ENCODE results near the gene CLEC12A. TPM values are rescaled to one million over a fixed set of nuclear protein-coding genes. Genes with fewer than 3 reads are reported as not detected.

Gene CLEC12A
- total and polyA plus RNA-seq, 9 donors: 0.46 to 1.8 (median 0.97) TPM; not detected in 4

- DNase-seq: no peak
Measured at GRCh38 chr12:9957834-9958233, 13.4 kb upstream of the CLEC12A start.

GRCh38 chr12:9960590-9960989, 10.6 kb upstream of the CLEC12A start:
- intact Hi-C loops (cut with DNase I): no loop called here
- no peak for DNase-seq
- WGBS, 3 donors: 68 to 75% (median 72%) methylated on average over 5 of the region's 5 CpGs
- Histone ChIP-seq H3K36me3 (no peaks in the 10 kb centered on the region), H3K27me3 (no peaks in the 10 kb centered on the region), H3K27ac (no peak overlapping the region), H3K9me3 (no peaks in the 10 kb centered on the region), H3K4me3 (no peak overlapping the region), H3K4me1 (ENCODE audit: insufficient read depth) (no peaks in the 10 kb centered on the region)
- no peak for TF ChIP-seq CTCF (IDR thresholded peaks at IDR 0.05)
- no peak for TF ChIP-seq EP300 (IDR thresholded peaks at IDR 0.05)
- no peak for TF ChIP-seq POLR2A (IDR thresholded peaks at IDR 0.05)

More at GRCh38 chr12:9957834-9958233, 13.4 kb upstream of the CLEC12A start:
- no peaks in the 10 kb centered on the region for H3K9me3 ChIP-seq
- intact Hi-C loops (cut with DNase I): no loop called here
- H3K36me3 ChIP-seq: no peaks in the 10 kb centered on the region
- no peaks in the 10 kb centered on the region for H3K4me1 ChIP-seq (ENCODE audit: insufficient read depth)
- no peak overlapping the region for H3K4me3 ChIP-seq
- H3K27me3 ChIP-seq: no peaks in the 10 kb centered on the region
- no peak overlapping the region for H3K27ac ChIP-seq
- TF ChIP-seq POLR2A (IDR thresholded peaks at IDR 0.05): no peak
- no peak for TF ChIP-seq CTCF (IDR thresholded peaks at IDR 0.05)
- TF ChIP-seq EP300 (IDR thresholded peaks at IDR 0.05): no peak

GRCh38 chr12:9961106-9961505, 10.1 kb upstream of the CLEC12A start:
- 81 to 90% (median 85%) methylated on average over 3 of the region's 3 CpGs for WGBS, 3 donors
- no peak for DNase-seq
- Histone ChIP-seq H3K9me3 (no peaks in the 10 kb centered on the region), H3K4me1 (ENCODE audit: insufficient read depth) (no peaks in the 10 kb centered on the region), H3K36me3 (no peaks in the 10 kb centered on the region), H3K27ac (no peak overlapping the region), H3K27me3 (no peaks in the 10 kb centered on the region), H3K4me3 (no peak overlapping the region)
- intact Hi-C loops (cut with DNase I): no loop called here
- no peak for TF ChIP-seq CTCF (IDR thresholded peaks at IDR 0.05)
- TF ChIP-seq EP300 (IDR thresholded peaks at IDR 0.05): no peak
- no peak for TF ChIP-seq POLR2A (IDR thresholded peaks at IDR 0.05)

GRCh38 chr12:9961901-9962300, 9.3 kb upstream of the CLEC12A start:
- no peaks in the 10 kb centered on the region for H3K36me3 ChIP-seq
- no peak for DNase-seq
- H3K4me1 ChIP-seq (ENCODE audit: insufficient read depth): no peaks in the 10 kb centered on the region
- no peak overlapping the region for H3K4me3 ChIP-seq
- no peak overlapping the region for H3K27ac ChIP-seq
- TF ChIP-seq EP300 (IDR thresholded peaks at IDR 0.05) (no peak), POLR2A (IDR thresholded peaks at IDR 0.05) (no peak), CTCF (IDR thresholded peaks at IDR 0.05) (no peak)
- intact Hi-C loops (cut with DNase I): no loop called here
- H3K9me3 ChIP-seq: no peaks in the 10 kb centered on the region
- H3K27me3 ChIP-seq: no peaks in the 10 kb centered on the region
- 76 to 91% (median 78%) methylated on average over 3 of the region's 3 CpGs for WGBS, 3 donors

- DNase-seq: no peak
- Histone ChIP-seq H3K4me1 (ENCODE audit: insufficient read depth) (no peaks in the 10 kb centered on the region), H3K27ac (no peak overlapping the region), H3K9me3 (no peaks in the 10 kb centered on the region), H3K27me3 (no peaks in the 10 kb centered on the region), H3K36me3 (no peaks in the 10 kb centered on the region), H3K4me3 (no peak overlapping the region)
- WGBS, 3 donors: 78 to 89% (median 82%) methylated on average over 2 of the region's 2 CpGs
- TF ChIP-seq CTCF (IDR thresholded peaks at IDR 0.05): no peak
- no peak for TF ChIP-seq POLR2A (IDR thresholded peaks at IDR 0.05)
- TF ChIP-seq EP300 (IDR thresholded peaks at IDR 0.05): no peak
- intact Hi-C loops (cut with DNase I): no loop called here
Measured at GRCh38 chr12:9969673-9970072, 1.5 kb upstream of the CLEC12A start.
